DOHH2 (cell line): Measurements from ENCODE around the gene MPI.

Source experiments
- EZH2phosphoT487 ChIP-seq: fragments of 200-600 bp; sonication (generic); IDR thresholded peaks from 2 replicates; pipeline ENCODE4 v1.6.1; 2017; ENCODE audit warnings: borderline replicate concordance, mild to moderate bottlenecking, antibody characterized with exemption, low read length, moderate library complexity, mixed read lengths
- TF ChIP-seq, protein P1 (sequence below): fragments of 200-600 bp; sonication (generic); IDR thresholded peaks from one replicate; pipeline ENCODE4 v1.5.1; 2014; ENCODE audit warnings: antibody characterized with exemption, mild to moderate bottlenecking, low read depth, low read length; ENCODE audit not compliant: poor library complexity, severe bottlenecking

DNA sequence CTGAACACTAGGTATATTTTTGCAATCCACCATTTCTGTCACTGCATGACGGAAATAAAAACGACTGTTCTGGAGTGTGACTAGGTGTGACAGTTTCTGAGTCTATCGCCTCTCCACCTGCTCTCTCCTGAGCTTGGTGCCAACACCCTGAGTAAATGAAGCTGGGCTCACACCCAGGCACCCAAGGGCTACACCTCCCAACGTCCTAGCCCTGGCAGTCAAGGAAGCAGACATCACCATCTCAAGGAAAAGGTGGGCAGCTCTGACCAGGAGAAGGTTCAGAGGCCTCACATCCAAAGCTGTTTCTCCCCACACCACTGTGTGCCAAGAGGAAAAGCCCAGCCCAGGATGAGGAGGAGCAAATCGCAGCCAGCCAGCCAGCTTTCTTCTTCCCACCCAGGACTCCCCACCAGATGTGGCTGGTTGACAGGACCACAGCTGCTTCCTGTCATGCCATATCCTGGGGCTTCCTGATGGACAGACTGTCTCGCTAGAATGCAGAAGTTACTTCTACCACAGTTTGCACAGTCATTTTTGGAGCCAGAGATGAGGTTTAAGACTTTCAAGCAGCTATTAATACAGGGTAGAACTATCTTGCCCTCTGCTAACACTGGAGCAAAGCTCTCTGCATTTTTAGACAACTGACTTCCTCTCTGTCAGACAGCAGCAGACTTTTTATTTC is 20.0 kb upstream of the MPI start:
- TF ChIP-seq, protein P1, sequence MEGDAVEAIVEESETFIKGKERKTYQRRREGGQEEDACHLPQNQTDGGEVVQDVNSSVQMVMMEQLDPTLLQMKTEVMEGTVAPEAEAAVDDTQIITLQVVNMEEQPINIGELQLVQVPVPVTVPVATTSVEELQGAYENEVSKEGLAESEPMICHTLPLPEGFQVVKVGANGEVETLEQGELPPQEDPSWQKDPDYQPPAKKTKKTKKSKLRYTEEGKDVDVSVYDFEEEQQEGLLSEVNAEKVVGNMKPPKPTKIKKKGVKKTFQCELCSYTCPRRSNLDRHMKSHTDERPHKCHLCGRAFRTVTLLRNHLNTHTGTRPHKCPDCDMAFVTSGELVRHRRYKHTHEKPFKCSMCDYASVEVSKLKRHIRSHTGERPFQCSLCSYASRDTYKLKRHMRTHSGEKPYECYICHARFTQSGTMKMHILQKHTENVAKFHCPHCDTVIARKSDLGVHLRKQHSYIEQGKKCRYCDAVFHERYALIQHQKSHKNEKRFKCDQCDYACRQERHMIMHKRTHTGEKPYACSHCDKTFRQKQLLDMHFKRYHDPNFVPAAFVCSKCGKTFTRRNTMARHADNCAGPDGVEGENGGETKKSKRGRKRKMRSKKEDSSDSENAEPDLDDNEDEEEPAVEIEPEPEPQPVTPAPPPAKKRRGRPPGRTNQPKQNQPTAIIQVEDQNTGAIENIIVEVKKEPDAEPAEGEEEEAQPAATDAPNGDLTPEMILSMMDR: no peak
- TF ChIP-seq EZH2phosphoT487: no peak
